A673 (cell line): ENCODE data around the gene CHRNA1. TPM values are rescaled to one million over a fixed set of nuclear protein-coding genes. Genes with fewer than 3 reads are reported as not detected.
A peak's percentile ranks its signal among the peaks of the same experiment; 100 is the strongest.

ENCODE experiments used
- BruUV-seq: library from RNA; stranded (reverse); fragments of 400-500 nt; replicated peaks from 2 replicates; lab custom pipeline; 2021; lab: Mats Ljungman, UMichigan
- CTCF ChIA-PET: fragments of 300-600 bp; sonication (Branson Sonifier 250); formaldehyde crosslinking; loops from one replicate; lab custom pipeline; 2022; ENCODE audit warnings: antibody characterized with exemption; lab: Charles Lee
- POLR2A ChIA-PET: fragments of 300-600 bp; sonication (Branson Sonifier 250); formaldehyde crosslinking; loops from one replicate; lab custom pipeline; 2022; ENCODE audit warnings: antibody characterized with exemption; ENCODE audit not compliant: low non-redundant PET; lab: Charles Lee
- DNase-seq: peaks from one replicate; pipeline ENCODE4 v3.0.0-alpha.2; 2015; ENCODE audit warnings: low spot score
- H3K27ac ChIP-seq: fragments of 200-600 bp; sonication (generic); 2 replicates; pipeline ENCODE4 v1.5.1; 2016; ENCODE audit warnings: mixed run types, low read depth, mild to moderate bottlenecking, mixed read lengths, antibody characterized with exemption, low read length; ENCODE audit not compliant: poor library complexity, severe bottlenecking
- H3K27me3 ChIP-seq: fragments of 200-600 bp; sonication (generic); replicated peaks from 2 replicates; pipeline ENCODE4 v1.6.1; 2017; ENCODE audit warnings: mixed run types, low read depth, mild to moderate bottlenecking, mixed read lengths, antibody characterized with exemption, low read length; ENCODE audit not compliant: insufficient read depth, poor library complexity
- H3K36me3 ChIP-seq: fragments of 200-600 bp; sonication (generic); 2 replicates; pipeline ENCODE4 v1.6.1; 2016; ENCODE audit warnings: mixed run types, mild to moderate bottlenecking, mixed read lengths, antibody characterized with exemption, low read length; ENCODE audit not compliant: insufficient read depth, poor library complexity, severe bottlenecking
- H3K4me1 ChIP-seq: fragments of 200-600 bp; sonication (generic); 2 replicates; pipeline ENCODE4 v1.6.1; 2017; ENCODE audit warnings: mixed run types, mild to moderate bottlenecking, mixed read lengths, antibody characterized with exemption, low read length; ENCODE audit not compliant: insufficient read depth, poor library complexity, severe bottlenecking
- H3K4me3 ChIP-seq: fragments of 200-600 bp; sonication (generic); 2 replicates; pipeline ENCODE4 v1.5.1; 2016; ENCODE audit warnings: low read depth, mixed run types, mild to moderate bottlenecking, mixed read lengths, low read length; ENCODE audit not compliant: poor library complexity, severe bottlenecking
- H3K9me3 ChIP-seq: fragments of 200-600 bp; sonication (generic); 2 replicates; pipeline ENCODE4 v1.6.1; 2016; ENCODE audit warnings: mixed run types, low read depth, mild to moderate bottlenecking, mixed read lengths, antibody characterized with exemption, low read length; ENCODE audit not compliant: poor library complexity, severe bottlenecking
- CTCF ChIP-seq: fragments of 300-800, 200-600 bp; sonication (generic); conservative IDR thresholded peaks from 2 replicates; pipeline ENCODE4 v1.5.1; 2017; ENCODE audit warnings: low read depth, mild to moderate bottlenecking, antibody characterized with exemption, low read length, moderate library complexity, mixed read lengths
- EZH2 ChIP-seq: fragments of 200-600 bp; sonication (generic); IDR thresholded peaks from 2 replicates; pipeline ENCODE4 v1.6.1; 2017; ENCODE audit warnings: borderline replicate concordance, low read depth, mild to moderate bottlenecking, mixed read lengths, antibody characterized with exemption, low read length; ENCODE audit not compliant: poor library complexity, severe bottlenecking
- intact Hi-C: fragments of 100-400 bp; cut with micrococcal nuclease; formaldehyde crosslinking; loops from one replicate; pipeline ENCODE4 v1.10.0; 2022; ENCODE audit not compliant: unreplicated experiment
- total RNA-seq: library from RNA; stranded (reverse); gene quantifications from 2 replicates; pipeline ENCODE4 v1.2.3, GENCODE V29; 2021

Gene CHRNA1
- total RNA-seq, 1 experiment from 2014 or later, result not detected

- ChIA-PET POLR2A (interaction anchor here (0.6 kb wide), 1 partner anchor 17 kb away, joined by 3 read pairs; no protein-coding TSS in a partner anchor), CTCF (no interaction called here)
- DNase-seq, result no peak
- no peaks in the 10 kb centered on the region for H3K9me3 ChIP-seq
- no peak overlapping the region for H3K27ac ChIP-seq
- intact Hi-C loops, result loop anchor here (5.0 kb wide), 1 partner anchor 1395 kb away; the partner anchor contains the start of gene HOXD12
- TF ChIP-seq CTCF (no peak), EZH2 (no peak)
- H3K4me1 ChIP-seq, result no peaks in the 10 kb centered on the region
- H3K4me3 ChIP-seq, result no peak overlapping the region
- no peaks in the 10 kb centered on the region for H3K36me3 ChIP-seq
- peaks cover 4% of the 10 kb centered on the region for H3K27me3 ChIP-seq
- BruUV-seq, result no TSS peak
Observed at GRCh38 chr2:174702541-174702940, 61.7 kb downstream of the CHRNA1 start.

GRCh38 chr2:174699993-174700766 is 64.1 kb downstream of the CHRNA1 start:
- no peaks in the 10 kb centered on the region for H3K9me3 ChIP-seq
- no peaks in the 10 kb centered on the region for H3K4me1 ChIP-seq
- no peaks in the 10 kb centered on the region for H3K36me3 ChIP-seq
- no peak for TF ChIP-seq EZH2
- peak; percentile 67 for TF ChIP-seq CTCF
- peaks cover 5% of the 10 kb centered on the region for H3K27me3 ChIP-seq
- no TSS peak for BruUV-seq
- H3K27ac ChIP-seq, result no peak overlapping the region
- ChIA-PET CTCF (interaction anchor here (0.6 to 1.4 kb wide), 3 partner anchors 12 to 340 kb away, joined by 3 to 5 read pairs (median 3); no protein-coding TSS in a partner anchor), POLR2A (no interaction called here)
- intact Hi-C loops, result loop anchor here (5.0 kb wide), 2 partner anchors 287 to 1397 kb away; partner anchors contain the start of gene HOXD12
- DNase-seq, result peak; percentile 56
- H3K4me3 ChIP-seq, result no peak overlapping the region

Other genes with a start within 250 kb of the CHRNA1 start
- 1.1 and 1.7 TPM in 2 replicates for gene WIPF1, start 166.7 kb downstream of the CHRNA1 start, total RNA-seq
- gene CHN1, start 240.9 kb upstream of the CHRNA1 start, total RNA-seq, result 11.3 and 19.1 TPM in 2 replicates